ENCODE measurements around the gene LRRC8B.

LRRC8B gene

DNA sequence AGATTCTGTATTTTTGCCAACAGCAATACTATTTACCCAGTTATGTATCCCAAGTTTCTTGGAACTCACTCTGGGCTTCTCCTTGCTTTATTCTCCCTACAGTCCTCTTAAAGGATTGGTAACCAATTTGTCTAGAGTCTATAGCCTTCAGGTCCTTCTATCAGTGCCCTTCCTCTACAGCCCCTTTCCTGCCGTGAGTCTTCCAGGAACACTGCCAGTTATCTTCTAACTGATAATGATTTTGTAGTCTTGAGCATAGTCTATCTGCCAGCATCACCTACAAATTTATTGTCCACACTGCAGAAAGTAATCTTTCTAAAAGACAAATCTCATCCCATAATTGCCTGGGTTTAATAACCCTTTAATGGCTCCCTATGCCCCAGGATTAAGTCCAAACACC, 8.2 kb downstream of the LRRC8B start:
- no peak overlapping the region for H3K4me3 ChIP-seq (ENCODE audit: low read length in 2 of 2)
- no peak overlapping the region for H2BK5ac ChIP-seq (ENCODE audit: low read length)
- no peak overlapping the region for H3K9ac ChIP-seq (ENCODE audit: low read depth, low read length, poor library complexity)
- no peak overlapping the region for H3K4me2 ChIP-seq (ENCODE audit: insufficient read depth, low read length, poor library complexity, severe bottlenecking)
- no peak for DNase-seq (ENCODE audit: low spot score)
- H3K27ac ChIP-seq (replicated peaks; ENCODE audit: low read length) = no peak overlapping the region
- no peaks in the 10 kb centered on the region for H3K27me3 ChIP-seq (ENCODE audit: control insufficient read depth in 3 of 3, insufficient read depth in 3 of 3, low read depth in 1 of 3, low read length in 3 of 3)
- H2BK15ac ChIP-seq (ENCODE audit: low read length) = no peak overlapping the region
- no peaks in the 10 kb centered on the region for H3K36me3 ChIP-seq (replicated peaks in 1 of 2; ENCODE audit: control insufficient read depth in 2 of 2, insufficient read depth in 2 of 2, low read length in 2 of 2)
- H2AK5ac ChIP-seq (ENCODE audit: low read depth, low read length) = no peak overlapping the region
- H3K79me1 ChIP-seq (ENCODE audit: low read depth, low read length) = peaks cover 2% of the 10 kb centered on the region
- no peak overlapping the region for H3K4ac ChIP-seq (ENCODE audit: low read length)
- H4K91ac ChIP-seq (ENCODE audit: low read depth, low read length, poor library complexity) = no peak overlapping the region
- no CpG with 5 or more reads among the region's 1 CpG for WGBS, 2 donors (ENCODE audit: extremely low coverage in 2 of 2, insufficient read length in 2 of 2, insufficient replicate concordance in 1 of 2)
- H4K8ac ChIP-seq (ENCODE audit: low read depth, low read length) = no peak overlapping the region
- H3K4me1 ChIP-seq (ENCODE audit: control insufficient read depth in 2 of 2, insufficient read depth in 1 of 2, low read depth in 1 of 2, low read length in 2 of 2) = peaks cover 6 to 9% of the 10 kb centered on the region in 2 donors
- no peak overlapping the region for H3K14ac ChIP-seq (ENCODE audit: low read length)
- no peak overlapping the region for H3K23ac ChIP-seq (ENCODE audit: low read depth, low read length, poor library complexity)
- no peak overlapping the region for H2AFZ ChIP-seq (ENCODE audit: low read length)
- H2BK120ac ChIP-seq (ENCODE audit: low read depth, low read length) = no peak overlapping the region
- no peak overlapping the region for H3K18ac ChIP-seq (ENCODE audit: low read length)
- no peaks in the 10 kb centered on the region for H3K9me3 ChIP-seq (replicated peaks in 1 of 2; ENCODE audit: control insufficient read depth in 2 of 2, insufficient read depth in 1 of 2, low read depth in 1 of 2, low read length in 2 of 2)
- no peak overlapping the region for H2BK12ac ChIP-seq (ENCODE audit: low read length)

DNA sequence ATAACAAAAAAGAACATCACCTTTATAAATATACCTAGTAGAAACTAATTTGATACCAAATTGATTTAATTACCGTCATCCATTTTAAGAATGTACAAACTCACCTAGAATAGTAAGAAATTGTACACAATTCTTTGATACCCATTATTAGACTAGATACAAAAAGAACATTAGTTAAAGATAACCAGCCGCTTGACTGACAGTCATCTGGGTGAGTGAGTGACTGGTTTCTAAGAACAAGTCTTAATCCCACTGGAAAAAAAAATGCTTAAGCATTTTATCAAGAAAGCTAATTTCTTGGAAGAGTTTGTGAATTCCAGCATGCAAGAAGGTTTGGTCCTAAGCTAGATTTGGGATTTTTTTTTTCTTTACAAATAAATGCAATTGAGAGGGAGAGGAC, 10.9 kb downstream of the LRRC8B start:
- Histone ChIP-seq H3K4me3 (ENCODE audit: low read length in 2 of 2) (no peak overlapping the region), H3K36me3 (replicated peaks in 1 of 2; ENCODE audit: control insufficient read depth in 2 of 2, insufficient read depth in 2 of 2, low read length in 2 of 2) (no peaks in the 10 kb centered on the region)
- WGBS, 2 donors (ENCODE audit: extremely low coverage in 2 of 2, insufficient read length in 2 of 2, insufficient replicate concordance in 1 of 2) = no CpG with 5 or more reads among the region's 2 CpGs

DNA sequence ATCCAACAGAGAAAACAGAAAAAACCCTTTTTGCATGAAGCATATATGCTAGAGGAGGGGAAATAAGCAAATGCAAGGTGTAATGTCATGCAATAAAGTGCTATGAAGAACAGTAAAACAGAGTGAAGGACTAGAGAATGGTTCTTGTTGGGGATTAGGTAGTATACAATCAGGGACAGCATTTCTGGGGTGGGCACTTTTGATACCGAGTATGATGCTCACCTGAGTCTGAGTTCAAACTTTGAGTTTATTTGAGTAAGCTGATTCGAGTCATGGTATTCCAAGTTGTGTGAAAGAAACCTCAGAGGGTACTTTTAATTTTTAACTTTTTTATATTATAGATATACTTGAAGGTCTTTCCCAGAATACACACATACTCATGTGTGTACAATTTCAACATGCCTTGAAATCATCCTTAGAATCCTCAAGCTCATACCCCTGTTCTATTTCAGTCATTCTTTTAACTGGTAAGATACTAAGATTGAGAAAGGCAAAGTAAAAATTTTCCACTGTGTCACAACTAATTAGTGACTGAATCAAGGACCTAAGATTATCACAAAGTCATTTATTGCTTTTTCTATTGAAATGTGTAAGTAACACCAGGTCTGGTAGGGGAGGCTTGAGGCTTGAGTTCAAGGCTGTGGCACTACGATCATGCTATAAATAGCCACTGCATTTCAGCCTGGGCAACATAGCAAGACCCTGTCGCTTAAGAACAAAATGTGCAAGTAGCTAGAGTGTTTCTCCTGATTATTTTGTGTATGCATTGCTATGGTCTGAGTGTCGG, 12.1 kb downstream of the LRRC8B start:
- Histone ChIP-seq H2BK120ac (ENCODE audit: low read depth, low read length) (no peak overlapping the region), H3K23ac (ENCODE audit: low read depth, low read length, poor library complexity) (no peak overlapping the region), H2BK15ac (ENCODE audit: low read length) (no peak overlapping the region), H3K27ac (replicated peaks; ENCODE audit: low read length) (no peak overlapping the region), H3K9ac (ENCODE audit: low read depth, low read length, poor library complexity) (no peak overlapping the region), H2BK12ac (ENCODE audit: low read length) (no peak overlapping the region), H2AFZ (ENCODE audit: low read length) (no peak overlapping the region), H2BK5ac (ENCODE audit: low read length) (no peak overlapping the region), H3K27me3 (ENCODE audit: control insufficient read depth in 3 of 3, insufficient read depth in 3 of 3, low read depth in 1 of 3, low read length in 3 of 3) (no peaks in the 10 kb centered on the region), H3K4me3 (ENCODE audit: low read length in 2 of 2) (no peak overlapping the region), H3K14ac (ENCODE audit: low read length) (no peak overlapping the region), H3K4me2 (ENCODE audit: insufficient read depth, low read length, poor library complexity, severe bottlenecking) (no peak overlapping the region), H2AK5ac (ENCODE audit: low read depth, low read length) (no peak overlapping the region), H3K4me1 (ENCODE audit: control insufficient read depth in 2 of 2, insufficient read depth in 1 of 2, low read depth in 1 of 2, low read length in 2 of 2) (peaks cover 0 to 3% of the 10 kb centered on the region in 2 donors), H3K79me1 (ENCODE audit: low read depth, low read length) (no peaks in the 10 kb centered on the region), H4K91ac (ENCODE audit: low read depth, low read length, poor library complexity) (no peak overlapping the region), H3K9me3 (replicated peaks in 1 of 2; ENCODE audit: control insufficient read depth in 2 of 2, insufficient read depth in 1 of 2, low read depth in 1 of 2, low read length in 2 of 2) (no peaks in the 10 kb centered on the region), H4K8ac (ENCODE audit: low read depth, low read length) (no peak overlapping the region), H3K4ac (ENCODE audit: low read length) (no peak overlapping the region), H3K18ac (ENCODE audit: low read length) (no peak overlapping the region), H3K36me3 (replicated peaks in 1 of 2; ENCODE audit: control insufficient read depth in 2 of 2, insufficient read depth in 2 of 2, low read length in 2 of 2) (no peaks in the 10 kb centered on the region)
- no peak for DNase-seq (ENCODE audit: low spot score)
- no CpG with 5 or more reads among the region's 5 CpGs for WGBS, 2 donors (ENCODE audit: extremely low coverage in 2 of 2, insufficient read length in 2 of 2, insufficient replicate concordance in 1 of 2)

More for the DNA sequence above, 10.9 kb downstream of the LRRC8B start:
- DNase-seq (ENCODE audit: low spot score) = no peak
- H3K79me1 ChIP-seq (ENCODE audit: low read depth, low read length) = peaks cover under 1% of the 10 kb centered on the region
- H3K14ac ChIP-seq (ENCODE audit: low read length) = no peak overlapping the region
- H2BK15ac ChIP-seq (ENCODE audit: low read length) = no peak overlapping the region
- H2AK5ac ChIP-seq (ENCODE audit: low read depth, low read length) = no peak overlapping the region
- H3K27ac ChIP-seq (replicated peaks; ENCODE audit: low read length) = no peak overlapping the region
- H2BK5ac ChIP-seq (ENCODE audit: low read length) = no peak overlapping the region
- no peak overlapping the region for H2BK120ac ChIP-seq (ENCODE audit: low read depth, low read length)
- H3K23ac ChIP-seq (ENCODE audit: low read depth, low read length, poor library complexity) = no peak overlapping the region
- no peak overlapping the region for H3K4me2 ChIP-seq (ENCODE audit: insufficient read depth, low read length, poor library complexity, severe bottlenecking)
- peaks cover 0 to 8% of the 10 kb centered on the region in 2 donors for H3K4me1 ChIP-seq (ENCODE audit: control insufficient read depth in 2 of 2, insufficient read depth in 1 of 2, low read depth in 1 of 2, low read length in 2 of 2)
- H4K8ac ChIP-seq (ENCODE audit: low read depth, low read length) = no peak overlapping the region
- H3K9ac ChIP-seq (ENCODE audit: low read depth, low read length, poor library complexity) = no peak overlapping the region
- no peaks in the 10 kb centered on the region for H3K27me3 ChIP-seq (ENCODE audit: control insufficient read depth in 3 of 3, insufficient read depth in 3 of 3, low read depth in 1 of 3, low read length in 3 of 3)
- H3K18ac ChIP-seq (ENCODE audit: low read length) = no peak overlapping the region
- H3K4ac ChIP-seq (ENCODE audit: low read length) = no peak overlapping the region
- H3K9me3 ChIP-seq (replicated peaks in 1 of 2; ENCODE audit: control insufficient read depth in 2 of 2, insufficient read depth in 1 of 2, low read depth in 1 of 2, low read length in 2 of 2) = no peaks in the 10 kb centered on the region
- H2BK12ac ChIP-seq (ENCODE audit: low read length) = no peak overlapping the region
- no peak overlapping the region for H4K91ac ChIP-seq (ENCODE audit: low read depth, low read length, poor library complexity)
- H2AFZ ChIP-seq (ENCODE audit: low read length) = no peak overlapping the region

DNA sequence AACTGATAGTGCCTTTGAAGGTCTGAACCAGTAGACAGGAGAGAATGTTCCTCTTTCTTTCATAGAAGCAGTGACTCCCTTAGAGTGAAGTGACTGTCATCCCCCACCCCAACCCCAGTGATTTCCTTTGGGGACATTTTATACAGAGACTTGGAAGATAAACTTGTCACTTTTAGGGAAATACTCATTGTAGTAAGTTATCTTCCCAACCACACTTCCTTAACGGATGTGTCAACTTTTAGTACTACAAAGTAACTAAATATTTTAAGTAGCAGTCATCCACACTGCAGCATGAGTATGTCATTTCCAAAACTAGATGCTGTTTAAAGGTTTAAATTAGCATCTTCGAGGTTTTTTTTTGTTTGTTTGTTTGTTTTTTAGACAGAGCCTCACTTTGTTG, 13.7 kb downstream of the LRRC8B start:
- no peak overlapping the region for H3K4me3 ChIP-seq (ENCODE audit: low read length in 2 of 2)
- H3K27ac ChIP-seq (replicated peaks; ENCODE audit: low read length) = no peak overlapping the region
- no peaks in the 10 kb centered on the region for H3K36me3 ChIP-seq (replicated peaks in 1 of 2; ENCODE audit: control insufficient read depth in 2 of 2, insufficient read depth in 2 of 2, low read length in 2 of 2)
- H2AFZ ChIP-seq (ENCODE audit: low read length) = no peak overlapping the region
- H3K9ac ChIP-seq (ENCODE audit: low read depth, low read length, poor library complexity) = no peak overlapping the region
- no peak overlapping the region for H2BK15ac ChIP-seq (ENCODE audit: low read length)
- H4K8ac ChIP-seq (ENCODE audit: low read depth, low read length) = no peak overlapping the region
- H2AK5ac ChIP-seq (ENCODE audit: low read depth, low read length) = no peak overlapping the region
- H4K91ac ChIP-seq (ENCODE audit: low read depth, low read length, poor library complexity) = no peak overlapping the region
- no peak overlapping the region for H3K23ac ChIP-seq (ENCODE audit: low read depth, low read length, poor library complexity)
- peaks cover 0 to 3% of the 10 kb centered on the region in 2 donors for H3K4me1 ChIP-seq (ENCODE audit: control insufficient read depth in 2 of 2, insufficient read depth in 1 of 2, low read depth in 1 of 2, low read length in 2 of 2)
- no CpG with 5 or more reads among the region's 2 CpGs for WGBS, 2 donors (ENCODE audit: extremely low coverage in 2 of 2, insufficient read length in 2 of 2, insufficient replicate concordance in 1 of 2)
- H2BK12ac ChIP-seq (ENCODE audit: low read length) = no peak overlapping the region
- no peak overlapping the region for H3K14ac ChIP-seq (ENCODE audit: low read length)
- no peak for DNase-seq (ENCODE audit: low spot score)
- H3K4ac ChIP-seq (ENCODE audit: low read length) = no peak overlapping the region
- H3K9me3 ChIP-seq (replicated peaks in 1 of 2; ENCODE audit: control insufficient read depth in 2 of 2, insufficient read depth in 1 of 2, low read depth in 1 of 2, low read length in 2 of 2) = no peaks in the 10 kb centered on the region
- H2BK5ac ChIP-seq (ENCODE audit: low read length) = no peak overlapping the region
- no peak overlapping the region for H3K4me2 ChIP-seq (ENCODE audit: insufficient read depth, low read length, poor library complexity, severe bottlenecking)
- H3K79me1 ChIP-seq (ENCODE audit: low read depth, low read length) = no peaks in the 10 kb centered on the region
- H3K18ac ChIP-seq (ENCODE audit: low read length) = no peak overlapping the region
- no peaks in the 10 kb centered on the region for H3K27me3 ChIP-seq (ENCODE audit: control insufficient read depth in 3 of 3, insufficient read depth in 3 of 3, low read depth in 1 of 3, low read length in 3 of 3)
- no peak overlapping the region for H2BK120ac ChIP-seq (ENCODE audit: low read depth, low read length)

Measured in neuronal stem cell (in vitro differentiated cells).